KMS-11 (cell line): ENCODE measurements around the gene TMEM144.

Experiments
- H2AFZ ChIP-seq: fragments of 200-600 bp; sonication (generic); 2 replicates; pipeline ENCODE4 v1.6.1; 2016; ENCODE audit warnings: antibody characterized with exemption, mixed run types, low read depth
- H3K27ac ChIP-seq: fragments of 200-600 bp; sonication (generic); 2 replicates; pipeline ENCODE4 v1.6.1; 2016; ENCODE audit warnings: mild to moderate bottlenecking, mixed run types
- H3K27me3 ChIP-seq: fragments of 200-600 bp; sonication (generic); 2 replicates; pipeline ENCODE4 v1.6.1; 2017; ENCODE audit warnings: mild to moderate bottlenecking, low read depth, mixed run types, moderate library complexity; ENCODE audit not compliant: insufficient read depth
- H3K36me3 ChIP-seq: fragments of 200-600 bp; sonication (generic); 2 replicates; pipeline ENCODE4 v1.6.1; 2017; ENCODE audit warnings: mild to moderate bottlenecking, mixed run types; ENCODE audit not compliant: insufficient read depth
- H3K4me1 ChIP-seq: fragments of 200-600 bp; sonication (generic); 2 replicates; pipeline ENCODE4 v1.6.1; 2016; ENCODE audit warnings: mild to moderate bottlenecking, low read depth, mixed run types; ENCODE audit not compliant: poor library complexity, severe bottlenecking
- H3K4me2 ChIP-seq: fragments of 200-600 bp; sonication (generic); 2 replicates; pipeline ENCODE4 v1.7.0; 2016; ENCODE audit warnings: mild to moderate bottlenecking, mixed run types
- H3K4me3 ChIP-seq: fragments of 200-600 bp; sonication (generic); IDR thresholded peaks from 2 replicates; pipeline ENCODE4 v1.6.1; 2017; ENCODE audit warnings: low read depth, low read length, mixed read lengths; ENCODE audit not compliant: insufficient read depth
- H3K79me2 ChIP-seq: fragments of 200-600 bp; sonication (generic); 2 replicates; pipeline ENCODE4 v1.6.1; 2016; ENCODE audit warnings: low read depth, mixed run types; ENCODE audit not compliant: insufficient read depth
- H3K9ac ChIP-seq: fragments of 200-600 bp; sonication (generic); 2 replicates; pipeline ENCODE4 v1.6.1; 2016; ENCODE audit warnings: mild to moderate bottlenecking, mixed run types
- H4K20me1 ChIP-seq: fragments of 200-600 bp; sonication (generic); 2 replicates; pipeline ENCODE4 v1.6.1; 2016; ENCODE audit warnings: mild to moderate bottlenecking, mixed run types; ENCODE audit not compliant: insufficient read depth
- TF ChIP-seq, protein P1 (sequence below): fragments of 200-600 bp; sonication (generic); conservative IDR thresholded peaks from 2 replicates; pipeline ENCODE4 v1.6.1; 2017; ENCODE audit warnings: low read depth, mild to moderate bottlenecking, antibody characterized with exemption, low read length, moderate library complexity, mixed read lengths

The TMEM144 gene

DNA sequence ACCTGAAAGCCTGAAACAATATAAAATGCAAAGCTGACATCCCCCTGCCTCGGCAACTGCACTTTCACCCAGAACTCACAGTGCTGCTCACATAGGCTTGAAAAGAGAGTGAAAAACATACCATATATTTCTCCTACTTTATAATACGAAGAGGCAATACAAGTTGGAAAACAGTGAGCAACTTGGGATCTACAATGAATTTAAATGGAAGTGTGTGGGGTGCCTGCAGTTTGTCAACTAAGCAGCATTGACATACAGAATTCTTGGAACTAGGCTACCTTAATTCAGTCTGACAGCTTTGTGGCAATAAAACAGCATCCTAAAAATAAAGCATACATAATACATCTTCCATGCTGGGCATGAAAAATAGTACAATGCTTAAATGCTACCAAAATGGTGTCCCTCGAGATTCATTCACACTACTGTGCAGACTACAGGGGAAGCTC, 45.5 kb upstream of the TMEM144 start:
- no peak overlapping the region for H3K9ac ChIP-seq
- H4K20me1 ChIP-seq, result no peaks in the 10 kb centered on the region
- H3K4me2 ChIP-seq, result no peak overlapping the region
- no peaks in the 10 kb centered on the region for H3K36me3 ChIP-seq
- H3K4me3 ChIP-seq, result no peak overlapping the region
- H2AFZ ChIP-seq, result no peak overlapping the region
- TF ChIP-seq, protein P1, sequence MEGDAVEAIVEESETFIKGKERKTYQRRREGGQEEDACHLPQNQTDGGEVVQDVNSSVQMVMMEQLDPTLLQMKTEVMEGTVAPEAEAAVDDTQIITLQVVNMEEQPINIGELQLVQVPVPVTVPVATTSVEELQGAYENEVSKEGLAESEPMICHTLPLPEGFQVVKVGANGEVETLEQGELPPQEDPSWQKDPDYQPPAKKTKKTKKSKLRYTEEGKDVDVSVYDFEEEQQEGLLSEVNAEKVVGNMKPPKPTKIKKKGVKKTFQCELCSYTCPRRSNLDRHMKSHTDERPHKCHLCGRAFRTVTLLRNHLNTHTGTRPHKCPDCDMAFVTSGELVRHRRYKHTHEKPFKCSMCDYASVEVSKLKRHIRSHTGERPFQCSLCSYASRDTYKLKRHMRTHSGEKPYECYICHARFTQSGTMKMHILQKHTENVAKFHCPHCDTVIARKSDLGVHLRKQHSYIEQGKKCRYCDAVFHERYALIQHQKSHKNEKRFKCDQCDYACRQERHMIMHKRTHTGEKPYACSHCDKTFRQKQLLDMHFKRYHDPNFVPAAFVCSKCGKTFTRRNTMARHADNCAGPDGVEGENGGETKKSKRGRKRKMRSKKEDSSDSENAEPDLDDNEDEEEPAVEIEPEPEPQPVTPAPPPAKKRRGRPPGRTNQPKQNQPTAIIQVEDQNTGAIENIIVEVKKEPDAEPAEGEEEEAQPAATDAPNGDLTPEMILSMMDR, result no peak
- H3K4me1 ChIP-seq, result peaks cover 3% of the 10 kb centered on the region
- H3K79me2 ChIP-seq, result no peaks in the 10 kb centered on the region
- H3K27me3 ChIP-seq, result no peaks in the 10 kb centered on the region
- no peak overlapping the region for H3K27ac ChIP-seq

DNA sequence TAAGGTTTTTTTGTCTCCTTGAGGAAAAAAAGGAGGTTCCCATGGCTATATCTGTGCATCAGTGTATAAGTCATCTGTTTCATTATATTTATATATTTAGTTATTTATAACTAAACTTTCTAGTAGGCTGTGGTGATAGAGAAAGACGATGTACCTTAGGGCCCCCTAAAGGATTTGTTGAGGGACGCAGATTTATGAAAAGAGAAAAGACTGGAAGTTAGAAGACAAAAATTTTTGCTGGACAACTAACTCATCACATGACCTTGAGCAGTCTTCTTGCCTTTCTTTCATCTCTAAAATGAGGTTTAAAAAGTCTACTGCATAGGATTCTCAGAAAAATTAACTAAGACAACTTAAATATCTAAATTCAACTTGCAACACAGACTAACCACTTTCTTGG, 43.6 kb upstream of the TMEM144 start:
- no peak overlapping the region for H3K4me2 ChIP-seq
- no peaks in the 10 kb centered on the region for H3K36me3 ChIP-seq
- no peaks in the 10 kb centered on the region for H3K4me1 ChIP-seq
- no peak overlapping the region for H3K9ac ChIP-seq
- no peak overlapping the region for H3K4me3 ChIP-seq
- no peaks in the 10 kb centered on the region for H4K20me1 ChIP-seq
- H3K27ac ChIP-seq, result no peak overlapping the region
- TF ChIP-seq, protein P1, result no peak
- H3K27me3 ChIP-seq, result no peaks in the 10 kb centered on the region
- no peaks in the 10 kb centered on the region for H3K79me2 ChIP-seq
- H2AFZ ChIP-seq, result no peak overlapping the region

- H3K79me2 ChIP-seq, result no peaks in the 10 kb centered on the region
- H3K4me3 ChIP-seq, result no peak overlapping the region
- peaks cover 10% of the 10 kb centered on the region for H3K4me1 ChIP-seq
- no peak overlapping the region for H3K9ac ChIP-seq
- H3K27me3 ChIP-seq, result no peaks in the 10 kb centered on the region
- no peak overlapping the region for H3K4me2 ChIP-seq
- no peak overlapping the region for H3K27ac ChIP-seq
- no peaks in the 10 kb centered on the region for H3K36me3 ChIP-seq
- H2AFZ ChIP-seq, result no peak overlapping the region
- H4K20me1 ChIP-seq, result no peaks in the 10 kb centered on the region
- TF ChIP-seq, protein P1, result no peak
These were observed 41.7 kb upstream of the TMEM144 start for GRCh38 chr4:158168606-158169005.

- no peaks in the 10 kb centered on the region for H3K79me2 ChIP-seq
- no peak overlapping the region for H3K27ac ChIP-seq
- TF ChIP-seq, protein P1, result no peak
- H3K36me3 ChIP-seq, result no peaks in the 10 kb centered on the region
- no peak overlapping the region for H3K4me3 ChIP-seq
- no peak overlapping the region for H2AFZ ChIP-seq
- no peaks in the 10 kb centered on the region for H4K20me1 ChIP-seq
- no peak overlapping the region for H3K4me2 ChIP-seq
- H3K27me3 ChIP-seq, result no peaks in the 10 kb centered on the region
- peaks cover 10% of the 10 kb centered on the region for H3K4me1 ChIP-seq
- no peak overlapping the region for H3K9ac ChIP-seq
These were observed 40.8 kb upstream of the TMEM144 start for GRCh38 chr4:158169506-158169905.
